ENCODE data around the gene EQTN.

Gene EQTN

DNA sequence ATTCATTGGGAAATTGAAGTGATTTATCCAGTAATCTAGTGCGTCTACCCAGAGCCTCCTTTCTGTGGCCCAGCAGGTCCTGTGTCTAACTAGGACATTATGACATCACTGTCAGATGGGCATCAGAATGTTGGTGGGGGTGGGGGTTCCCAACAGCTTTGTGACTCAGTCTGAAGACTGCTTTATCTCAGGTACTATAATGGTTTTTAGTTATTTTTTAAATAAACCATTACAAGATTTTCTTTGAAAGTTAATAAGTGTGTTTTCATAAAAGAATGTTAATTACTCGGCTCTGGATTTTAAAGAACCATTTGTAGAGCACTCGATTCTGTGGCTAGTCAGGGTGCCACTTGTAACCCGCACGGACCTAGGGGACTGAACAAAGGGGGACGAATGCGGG lies at the start of gene EQTN:
EQTN (minus strand) TSS at position 101 of the 400 bp plus-strand sequence; CDS start at position 6, 95 bp downstream.
- DNase-seq (ENCODE audit: low read depth): no peak

DNA sequence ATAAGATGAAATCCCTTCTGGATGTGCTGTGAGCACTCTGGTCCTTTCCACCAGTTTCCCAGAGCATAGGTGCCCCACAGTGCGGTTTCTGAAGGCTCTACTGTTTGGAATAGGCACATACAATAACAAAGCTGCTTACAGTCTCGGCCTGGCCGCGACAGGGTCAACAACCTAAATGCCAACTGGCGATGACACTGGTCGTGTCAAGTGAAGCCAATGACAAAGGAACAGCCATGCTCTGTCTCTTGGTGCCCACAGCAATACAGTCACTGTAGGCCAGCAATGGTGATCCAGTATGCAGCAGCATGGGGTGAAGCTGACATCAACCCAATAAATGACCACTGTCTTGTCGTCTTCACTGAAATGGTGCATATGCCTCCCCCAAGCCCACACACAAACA lies 47.8 kb upstream of the EQTN start:
- DNase-seq (ENCODE audit: low read depth): no peak

DNA sequence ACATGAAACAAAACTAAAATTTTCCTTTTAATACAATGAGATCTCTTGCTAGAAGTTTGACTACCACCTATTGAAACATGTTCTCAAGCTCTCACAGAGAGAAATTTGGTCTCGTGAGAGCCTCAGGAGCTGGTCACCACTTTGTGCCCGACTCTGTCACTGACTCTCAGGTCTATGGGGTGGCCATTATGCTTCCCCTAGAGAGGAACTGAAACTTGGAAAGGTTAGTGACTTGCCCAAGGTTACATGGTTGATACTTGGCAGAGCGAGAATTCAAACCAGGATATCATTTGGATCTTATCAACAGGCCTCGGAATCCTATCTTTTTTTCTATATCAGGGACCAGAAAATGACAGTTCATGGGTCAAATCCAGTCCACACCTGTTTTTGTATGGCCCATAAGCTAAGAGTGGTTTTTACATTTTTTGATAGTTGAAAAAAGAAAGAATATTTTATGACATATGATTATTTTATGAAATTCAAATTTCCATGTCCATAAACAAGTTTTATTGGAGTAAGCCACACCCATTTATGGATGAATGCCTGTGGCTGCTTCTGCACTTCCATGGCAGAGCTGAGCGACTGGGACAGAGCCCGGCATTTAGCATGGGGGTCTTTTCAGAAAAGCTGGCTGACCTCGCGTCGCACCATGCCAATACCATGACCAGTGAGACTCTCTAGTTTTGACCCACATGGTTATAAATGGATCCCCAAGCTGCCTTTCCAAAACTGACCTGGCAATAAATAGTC lies 44.8 kb upstream of the EQTN start:
- no peak for DNase-seq (ENCODE audit: low read depth)

DNA sequence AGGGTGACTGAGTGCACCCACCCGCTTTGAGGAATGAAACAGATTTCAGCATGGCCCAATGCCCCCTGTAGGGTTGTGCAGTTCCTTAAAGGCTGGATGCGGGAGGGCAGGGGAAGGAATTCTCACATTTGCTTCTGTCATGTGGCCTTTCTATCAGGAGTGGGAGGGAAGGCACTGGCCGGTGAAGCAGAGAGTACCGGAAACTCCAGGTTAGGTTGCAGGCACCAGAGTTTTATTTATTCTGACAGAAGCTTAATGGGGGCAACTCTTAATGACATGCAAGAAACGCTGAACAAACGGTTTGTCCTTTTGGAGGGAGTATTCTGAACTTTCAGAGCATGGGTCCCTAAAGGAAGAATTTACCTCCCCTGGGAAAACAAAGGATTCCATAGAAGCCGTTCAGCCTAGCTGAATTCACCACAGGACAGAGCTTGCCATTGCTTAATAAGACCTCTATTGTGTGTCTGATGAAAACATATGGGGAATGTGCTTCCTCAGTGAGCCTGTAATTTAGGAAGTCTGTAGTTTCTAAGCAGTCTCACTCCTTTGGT lies 44.1 kb upstream of the EQTN start:
- no peak for DNase-seq (ENCODE audit: low read depth)

DNA sequence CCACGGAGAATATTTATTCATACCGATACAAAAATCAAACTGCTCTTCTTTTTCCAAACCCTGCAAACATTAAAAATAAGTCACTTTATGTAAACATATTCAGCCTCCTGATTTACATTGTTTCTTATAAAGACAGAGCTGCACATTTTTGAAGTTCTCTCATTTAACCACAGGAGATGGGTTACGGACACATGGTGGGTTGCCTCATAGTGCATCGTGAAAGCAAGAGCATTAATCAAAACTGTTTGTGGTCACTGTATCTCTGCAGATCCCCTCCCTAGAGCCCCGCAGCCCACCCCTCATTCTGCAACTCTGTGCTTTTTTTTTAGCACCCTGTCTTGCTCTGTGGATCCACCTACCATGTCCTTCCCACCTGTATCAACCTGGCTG lies 43.3 kb upstream of the EQTN start:
- DNase-seq (ENCODE audit: low read depth): no peak

DNA sequence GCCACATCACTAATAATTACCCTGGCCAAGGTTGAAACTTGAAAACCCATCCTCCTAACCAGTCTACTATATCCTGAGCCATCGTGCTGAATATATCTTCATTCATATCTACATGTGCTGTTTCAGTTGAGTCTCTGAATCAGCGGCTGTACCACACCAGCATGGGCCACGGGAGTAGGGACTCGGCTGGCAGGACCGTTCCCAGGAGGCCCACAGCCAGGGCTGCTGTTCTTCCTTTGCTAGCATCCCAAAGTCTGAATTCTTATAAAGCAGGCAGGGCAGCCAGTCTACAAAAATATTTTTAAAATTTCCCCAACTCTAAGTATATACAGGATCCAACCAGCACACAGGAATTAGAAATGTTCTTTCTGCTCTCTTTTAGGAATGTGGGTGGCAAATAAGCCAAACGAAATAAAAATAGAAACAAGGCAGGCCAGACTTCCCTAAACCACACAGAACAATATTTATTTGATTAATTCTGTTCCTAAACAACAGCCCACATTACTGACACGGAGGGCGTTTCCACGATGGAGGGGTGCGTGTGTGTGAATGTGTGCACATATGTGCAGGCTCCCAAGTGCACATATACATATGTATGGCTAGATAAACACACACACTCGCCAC lies 42.8 kb upstream of the EQTN start:
- no peak for DNase-seq (ENCODE audit: low read depth)

DNA sequence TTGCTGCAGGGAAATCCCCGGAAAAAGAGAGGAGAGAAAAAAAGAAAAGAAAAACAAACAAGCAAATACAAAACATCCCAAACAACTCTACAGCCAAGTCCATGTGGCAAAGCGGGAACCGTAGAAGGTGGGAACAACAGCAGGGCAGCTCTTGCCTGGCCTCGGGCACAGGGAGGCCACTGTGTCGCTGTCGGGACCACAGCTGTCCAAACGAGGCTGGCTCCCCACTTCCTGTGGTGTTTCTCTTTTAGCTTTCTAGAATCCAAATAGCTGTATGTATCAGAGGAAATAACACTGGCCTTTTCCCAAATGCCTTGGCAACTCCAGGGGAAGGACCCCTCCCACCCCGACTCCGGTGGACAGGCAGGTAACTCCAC lies 41.6 kb upstream of the EQTN start:
- DNase-seq (ENCODE audit: low read depth): no peak

DNA sequence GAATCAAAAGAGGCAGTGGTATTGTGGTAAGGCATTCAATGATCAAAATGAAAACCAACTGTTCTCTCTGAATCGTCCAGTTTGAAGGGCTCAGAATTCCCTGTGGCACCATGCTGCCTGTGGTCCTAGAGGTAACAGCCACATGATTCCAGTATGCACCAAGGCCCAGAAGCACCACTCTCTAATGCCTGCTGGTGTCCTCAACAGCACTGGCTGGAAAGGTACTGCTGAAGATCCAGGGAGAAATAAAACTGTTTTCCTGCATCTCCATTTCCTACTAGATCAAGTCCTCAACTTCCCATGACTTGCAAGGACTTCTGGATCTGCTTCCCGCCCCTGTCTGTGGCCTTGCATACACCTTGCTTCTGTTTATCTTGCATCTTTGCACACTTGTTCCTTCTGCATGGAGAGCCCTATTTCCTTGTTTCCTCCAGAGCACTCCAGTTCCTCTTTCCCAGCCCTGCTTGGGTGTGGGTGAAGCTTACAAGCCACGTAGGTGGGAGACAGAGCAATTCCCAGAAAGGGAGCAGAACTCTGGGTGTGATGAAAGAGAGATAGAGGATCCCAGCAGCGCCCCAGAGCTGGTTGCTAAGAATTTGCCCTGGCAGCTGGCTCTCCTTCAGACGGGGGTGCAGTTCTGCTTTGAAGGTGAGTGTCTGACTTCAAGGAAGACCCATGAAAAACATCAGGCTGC lies 41.0 kb upstream of the EQTN start:
- DNase-seq (ENCODE audit: low read depth): no peak

DNA sequence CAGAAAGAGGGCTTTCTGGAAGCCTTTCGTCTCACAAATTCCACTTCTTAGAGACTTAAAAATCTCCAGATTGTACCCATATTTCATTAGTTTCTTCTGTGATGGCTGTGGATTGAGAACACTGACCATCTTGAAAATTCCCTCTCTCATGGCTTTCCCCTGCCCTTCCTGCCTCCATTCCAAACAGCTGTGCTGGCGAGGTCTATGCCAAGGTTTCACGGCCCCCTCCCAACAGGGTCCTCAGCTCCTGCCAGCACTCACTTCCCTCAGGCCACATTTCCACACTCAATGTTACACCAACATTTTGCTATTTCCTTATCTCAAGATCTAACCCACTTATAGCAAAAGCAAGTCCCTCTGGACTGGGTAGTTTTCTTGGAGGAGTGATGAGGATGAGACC lies 40.3 kb upstream of the EQTN start:
- DNase-seq (ENCODE audit: low read depth): no peak

DNA sequence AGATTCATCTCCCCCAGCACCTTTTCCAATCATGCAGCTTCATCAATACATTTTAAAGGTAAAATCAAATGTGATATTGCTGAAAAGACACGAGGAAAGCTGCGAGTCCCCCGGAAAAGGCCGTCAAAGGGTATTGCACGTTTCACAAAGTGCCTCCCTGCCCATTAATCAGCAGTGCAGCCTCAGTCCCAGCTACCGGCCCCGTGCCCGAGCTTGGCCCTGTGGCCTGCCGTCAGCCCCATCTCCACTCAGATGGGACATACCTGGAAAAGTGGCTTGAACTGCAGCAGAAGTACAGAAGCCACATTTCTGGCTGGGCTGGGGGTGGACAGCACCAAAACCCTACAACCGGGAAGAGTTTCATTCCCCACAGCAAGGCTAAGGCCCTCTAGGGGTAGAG lies 39.9 kb upstream of the EQTN start:
- no peak for DNase-seq (ENCODE audit: low read depth)

DNA sequence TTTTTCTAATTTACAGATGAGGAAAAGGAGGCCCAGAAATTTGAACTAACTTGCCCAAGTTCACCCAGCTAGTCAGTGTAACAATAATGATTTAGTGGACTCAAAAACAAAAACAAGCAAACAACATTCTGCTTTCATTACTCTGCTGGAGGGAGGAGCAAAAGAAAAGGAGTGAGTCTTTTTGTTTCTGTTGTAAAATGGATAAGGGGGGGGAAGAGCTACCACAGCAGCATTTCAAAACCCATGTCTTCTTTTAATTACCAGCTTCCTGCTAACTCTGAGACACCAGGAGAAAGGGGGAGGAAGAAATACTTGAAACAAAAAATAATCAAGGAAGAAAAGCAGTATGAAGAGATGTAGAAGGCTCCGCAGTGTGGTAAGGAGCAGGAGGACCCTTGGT lies 39.2 kb upstream of the EQTN start:
- no peak for DNase-seq (ENCODE audit: low read depth)

DNA sequence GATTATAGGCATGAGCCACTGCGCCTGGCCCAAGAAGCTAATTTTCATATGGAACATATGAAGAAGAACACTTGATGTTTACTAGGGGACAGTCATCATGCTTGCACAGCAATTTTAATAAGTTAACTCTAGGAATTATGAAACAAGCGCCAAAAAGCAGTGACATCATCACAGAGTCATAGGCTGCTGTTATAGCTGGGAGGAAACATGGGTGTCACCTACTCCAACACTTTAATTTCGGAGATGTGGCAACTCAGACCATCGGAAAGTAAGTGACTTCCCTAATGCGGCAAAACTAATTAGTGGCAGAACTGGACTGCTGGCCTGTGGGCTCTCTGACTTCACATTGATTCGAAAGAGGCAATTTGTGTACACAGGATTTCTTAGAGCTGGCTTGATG lies 38.1 kb upstream of the EQTN start:
- no peak for DNase-seq (ENCODE audit: low read depth)

DNA sequence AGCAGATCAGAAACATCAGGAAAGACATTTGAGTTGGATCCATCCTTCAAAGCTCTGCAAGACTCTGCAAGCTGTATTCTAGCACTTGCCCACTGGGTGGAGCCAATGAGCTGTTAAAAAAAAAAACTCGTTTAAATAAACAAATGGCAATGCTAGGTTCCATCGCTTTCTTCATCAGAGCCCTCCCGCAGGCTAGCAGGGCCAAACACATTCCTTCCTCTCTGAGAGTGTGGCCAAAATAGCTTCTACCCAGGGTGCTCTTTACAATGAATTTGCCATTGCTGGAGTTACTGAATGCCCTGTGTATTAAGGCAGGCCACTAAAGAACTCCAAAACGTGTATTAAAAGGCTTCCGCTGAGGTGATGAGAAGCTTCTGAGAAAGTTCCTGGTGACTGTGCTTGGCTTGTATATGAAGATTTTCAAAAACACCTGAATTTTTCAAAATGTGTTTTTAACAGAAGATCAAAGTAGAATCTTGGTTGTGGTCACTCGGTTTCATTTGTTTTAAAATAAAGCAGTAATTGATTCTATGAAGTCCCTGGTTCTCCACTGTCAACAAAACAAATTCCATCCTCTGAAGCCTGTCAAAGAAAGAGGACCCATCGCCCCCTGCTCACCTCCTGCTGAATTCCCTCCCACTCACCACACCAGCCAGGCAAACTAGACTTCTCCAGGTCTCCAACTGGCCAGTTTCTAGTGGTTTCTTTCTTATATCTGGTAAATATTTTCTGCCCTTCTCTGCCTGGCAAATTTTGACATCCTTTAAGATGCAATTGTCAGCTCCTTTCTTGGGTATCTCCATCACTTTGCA lies 36.5 kb upstream of the EQTN start:
- DNase-seq (ENCODE audit: low read depth): peak; percentile 39

DNA sequence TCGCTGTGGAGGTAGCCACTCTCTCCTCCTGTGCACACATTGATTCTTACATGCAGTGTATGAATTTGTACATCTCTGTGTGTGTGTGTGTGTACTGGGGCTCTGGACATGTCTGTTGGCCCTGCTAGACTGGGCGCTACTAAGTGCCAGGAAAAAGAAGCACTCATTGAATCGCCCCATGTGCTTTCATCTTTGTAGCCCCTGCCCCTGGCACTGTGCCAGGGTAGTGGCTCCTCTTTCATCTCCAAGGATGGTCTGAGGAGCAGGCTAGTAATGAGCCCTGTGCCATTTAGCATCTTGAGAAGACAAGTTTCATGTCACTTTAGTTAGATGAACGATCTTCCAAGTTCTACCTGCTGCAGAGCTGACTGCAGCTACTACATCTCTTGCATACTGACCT lies 34.4 kb upstream of the EQTN start:
- DNase-seq (ENCODE audit: low read depth): no peak

DNA sequence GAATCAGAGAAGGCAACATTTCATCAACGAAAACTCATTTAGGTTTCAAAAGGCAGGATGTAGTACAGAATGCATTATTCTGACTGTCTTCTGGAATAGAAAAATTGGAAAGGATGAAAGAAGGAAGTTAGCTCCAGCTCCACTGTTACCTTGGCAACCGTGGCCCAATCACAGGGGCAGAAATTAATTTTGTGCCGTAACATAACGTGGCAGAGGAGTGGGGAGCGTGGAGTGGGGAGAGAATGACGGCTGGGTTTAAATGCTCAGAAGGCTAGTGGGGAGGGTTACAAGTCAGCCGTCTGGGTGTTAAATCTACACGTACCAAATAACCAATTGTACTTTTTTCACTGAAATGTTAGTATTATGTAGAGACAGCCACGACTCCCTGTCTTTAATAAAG lies 32.3 kb upstream of the EQTN start:
- no peak for DNase-seq (ENCODE audit: low read depth)

DNA sequence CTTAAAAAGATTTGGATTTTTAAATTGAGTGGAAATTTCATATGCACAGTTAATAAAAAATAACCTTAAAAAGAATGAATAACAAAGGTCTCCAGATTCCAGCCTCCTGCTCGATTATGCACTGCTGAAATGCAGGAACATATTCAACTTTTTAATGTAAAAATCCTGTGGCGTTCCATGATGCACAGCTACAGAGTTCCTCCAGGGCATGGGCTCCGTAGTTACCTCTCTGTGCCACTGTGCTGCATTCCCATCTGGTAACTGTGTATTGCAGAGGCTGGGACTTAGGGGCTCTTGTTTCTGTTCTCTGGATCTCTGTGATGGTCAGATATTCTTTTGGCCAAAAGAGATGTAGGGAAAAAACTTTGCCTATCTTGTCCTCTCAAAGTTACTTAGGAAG lies 31.5 kb upstream of the EQTN start:
- DNase-seq (ENCODE audit: low read depth): no peak

DNA sequence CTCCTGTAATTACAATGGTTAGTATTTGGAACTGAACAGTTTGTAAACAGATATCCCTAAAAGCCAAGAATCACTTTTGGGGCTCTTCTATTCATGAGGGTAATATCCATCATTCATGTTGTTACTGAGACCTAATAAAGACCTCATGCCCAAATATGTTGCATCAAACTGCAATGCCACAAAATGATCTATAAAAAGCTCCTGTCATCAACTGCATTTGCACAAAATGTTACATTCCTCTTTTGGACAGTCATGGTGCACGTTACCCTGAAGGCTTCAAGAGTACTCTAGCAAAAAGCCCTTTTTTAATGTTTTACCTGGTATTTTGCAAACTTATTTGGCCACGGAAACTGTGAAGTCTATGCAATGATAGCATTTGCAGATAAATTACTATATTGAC lies 14.2 kb upstream of the EQTN start:
- no peak for DNase-seq (ENCODE audit: low read depth)

DNA sequence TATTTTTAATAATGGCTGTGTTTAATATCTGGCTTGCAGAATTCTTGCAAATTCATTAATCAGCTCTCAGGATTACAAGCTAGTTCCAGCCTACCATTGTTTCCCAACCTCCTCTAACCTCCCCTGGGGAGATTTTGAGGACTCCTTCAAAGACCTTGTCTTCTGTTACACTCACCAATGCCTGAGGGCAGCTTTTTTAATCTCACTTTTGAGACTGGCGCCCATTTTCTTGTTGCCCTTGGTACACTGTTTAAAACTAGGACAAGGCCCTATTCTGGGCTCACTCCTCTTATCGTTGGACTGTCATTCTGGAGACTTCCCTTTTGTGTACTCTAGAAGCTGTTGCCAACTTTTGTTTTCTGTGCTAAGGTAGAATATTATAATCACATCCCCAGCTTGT lies 13.6 kb upstream of the EQTN start:
- DNase-seq (ENCODE audit: low read depth): no peak

DNA sequence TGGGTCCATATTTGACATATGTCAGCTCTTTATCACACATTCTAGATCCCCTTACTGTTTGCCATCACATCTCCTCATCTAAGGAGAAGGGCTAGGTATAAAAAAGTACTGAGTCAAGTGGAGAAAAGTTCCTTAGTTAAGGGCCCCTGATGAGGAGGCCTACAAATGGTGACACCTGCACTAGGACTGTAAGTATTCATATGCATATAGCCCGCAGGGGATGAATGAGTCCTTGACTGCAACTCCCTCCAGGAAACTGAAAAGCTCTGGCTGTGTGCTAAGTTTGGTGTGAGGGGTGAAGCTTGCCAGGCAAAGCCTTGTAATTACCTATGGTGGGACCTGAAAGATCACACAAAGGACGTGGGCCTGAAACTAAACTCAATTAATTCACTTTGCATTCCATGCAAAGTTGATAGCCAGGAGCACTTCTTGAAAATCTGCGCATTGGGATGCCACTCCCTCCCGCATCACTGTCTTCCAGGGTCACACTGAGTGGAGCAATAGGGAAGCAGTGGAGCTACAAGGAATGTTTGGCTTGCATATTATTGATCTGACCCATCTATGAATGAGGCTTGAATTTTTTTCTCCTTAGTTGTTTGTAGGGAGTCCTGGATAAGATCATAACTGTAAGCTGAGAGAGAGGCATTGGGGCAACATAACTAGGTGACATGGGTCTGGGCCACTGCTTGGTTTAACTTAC lies 11.9 kb upstream of the EQTN start:
- DNase-seq (ENCODE audit: low read depth): no peak

DNA sequence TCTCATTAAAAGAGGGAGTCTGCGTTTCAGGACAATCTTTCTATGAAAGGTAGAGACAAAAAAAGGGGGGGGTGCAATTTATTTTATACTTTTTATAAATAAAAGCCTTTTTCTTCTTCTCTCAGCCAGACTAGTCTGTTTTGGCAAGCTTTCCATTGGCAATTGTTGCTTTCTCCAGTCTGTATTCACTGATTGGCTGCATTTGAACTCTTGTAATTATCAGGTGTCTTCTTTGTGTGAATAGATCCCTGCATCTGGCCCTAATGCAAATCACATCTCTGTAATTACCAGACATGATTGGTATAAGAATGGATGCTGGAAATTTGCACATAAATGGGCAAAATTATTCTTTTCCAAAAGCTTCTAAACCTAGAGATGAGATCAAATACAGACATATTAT lies 7.6 kb upstream of the EQTN start:
- no peak for DNase-seq (ENCODE audit: low read depth)

DNA sequence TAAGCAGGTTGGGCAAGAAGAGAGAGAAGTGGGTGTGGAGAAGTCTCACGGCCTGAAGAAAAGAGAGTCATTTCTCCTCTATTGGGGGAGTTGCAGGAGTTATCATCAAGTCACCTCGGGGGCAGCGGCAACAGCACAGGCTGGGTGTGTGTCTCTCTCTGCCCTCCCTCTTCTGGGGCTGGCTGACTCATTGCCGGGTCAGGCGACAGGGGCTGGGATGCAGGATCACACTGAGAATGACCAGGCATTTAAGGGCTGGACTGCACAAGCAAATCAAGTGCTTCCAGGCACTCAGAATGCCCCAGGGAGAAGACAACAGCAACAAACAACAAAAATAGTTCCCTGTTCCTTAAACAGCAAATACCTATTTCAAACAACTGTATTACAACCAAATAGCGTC lies 6.3 kb upstream of the EQTN start:
- no peak for DNase-seq (ENCODE audit: low read depth)

DNA sequence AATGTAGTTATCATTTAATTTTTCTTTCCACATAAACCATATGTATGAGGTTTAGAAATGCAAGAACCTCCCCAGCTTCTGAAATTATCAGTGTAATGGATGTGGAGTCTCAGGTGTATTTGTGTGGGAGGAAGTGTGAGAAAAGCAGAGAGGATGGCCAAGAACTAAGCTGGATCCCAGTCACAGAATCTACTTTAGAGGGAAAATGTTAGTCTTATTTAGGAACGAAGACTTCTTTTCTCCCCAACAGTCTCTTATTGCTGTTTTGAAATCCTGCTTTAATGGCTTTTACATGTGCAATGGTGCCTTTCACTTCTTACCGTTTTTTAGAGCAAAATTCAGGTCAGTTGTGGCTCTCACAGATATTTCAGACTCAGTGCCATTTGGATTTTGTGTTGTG lies 3.0 kb downstream of the EQTN start:
- no peak for DNase-seq (ENCODE audit: low read depth)
